HG02623 (cell line): ENCODE data around the gene PIGA.

ENCODE experiments used
- ATAC-seq: cut with Tn5 transposase; IDR thresholded peaks from one replicate; pipeline ENCODE4 v1.9.1; 2021; ENCODE audit warnings: moderate library complexity; ENCODE audit not compliant: unreplicated experiment

Gene PIGA

GRCh38 chrX:15335135-15336022, at the start of gene PIGA:
Gene PIGA, minus strand, starts transcription at chrX:15335523. Its CDS starts 3,593 bp downstream, at chrX:15331930.
- ATAC-seq: peak; percentile 99

GRCh38 chrX:15384304-15384703, 49.0 kb upstream of the PIGA start, which contains the start of gene VEGFD:
Gene VEGFD, minus strand, starts transcription at chrX:15384413. Its CDS starts 467 bp downstream, at chrX:15383946.
- no peak for ATAC-seq

GRCh38 chrX:15382813-15383212, 47.5 kb upstream of the PIGA start:
- ATAC-seq: no peak

- no peak for ATAC-seq
Measured at GRCh38 chrX:15376956-15377355, 41.6 kb upstream of the PIGA start.

- ATAC-seq: no peak
Measured at GRCh38 chrX:15373976-15374375, 38.7 kb upstream of the PIGA start.

- ATAC-seq: no peak
Measured at GRCh38 chrX:15366506-15367352, 31.4 kb upstream of the PIGA start.

- no peak for ATAC-seq
Measured at GRCh38 chrX:15359701-15360100, 24.4 kb upstream of the PIGA start.

GRCh38 chrX:15358533-15358932, 23.2 kb upstream of the PIGA start:
- ATAC-seq: no peak

- no peak for ATAC-seq
Measured at GRCh38 chrX:15356444-15356843, 21.1 kb upstream of the PIGA start.

GRCh38 chrX:15350329-15350996, 15.1 kb upstream of the PIGA start:
- ATAC-seq: no peak

- no peak for ATAC-seq
Measured at GRCh38 chrX:15349046-15349445, 13.7 kb upstream of the PIGA start.

GRCh38 chrX:15345976-15346375, 10.7 kb upstream of the PIGA start:
- ATAC-seq: no peak

- no peak for ATAC-seq
Measured at GRCh38 chrX:15344106-15344505, 8.8 kb upstream of the PIGA start.

GRCh38 chrX:15343075-15343476, 7.8 kb upstream of the PIGA start:
- no peak for ATAC-seq

- no peak for ATAC-seq
Measured at GRCh38 chrX:15340867-15341266, 5.5 kb upstream of the PIGA start.

GRCh38 chrX:15336023-15336413, 695 bp upstream of the PIGA start:
- ATAC-seq: no peak

GRCh38 chrX:15334561-15334960, 762 bp downstream of the PIGA start:
- no peak for ATAC-seq

- ATAC-seq: no peak
Measured at GRCh38 chrX:15328821-15329220, 6.5 kb downstream of the PIGA start.

- ATAC-seq: no peak
Measured at GRCh38 chrX:15328131-15328530, 7.2 kb downstream of the PIGA start.

- no peak for ATAC-seq
Measured at GRCh38 chrX:15322472-15322871, 12.9 kb downstream of the PIGA start.

GRCh38 chrX:15322072-15322471, 13.3 kb downstream of the PIGA start:
- ATAC-seq: no peak
